Stomach (tissue), 9 donors: ENCODE data around the gene LBX2. TPM values are rescaled to one million over a fixed set of nuclear protein-coding genes. Genes with fewer than 3 reads are reported as not detected.
"Not testable (repeated sequence)": the region's sequence is repeated elsewhere in the genome, so short reads cannot be mapped to it uniquely, and the experiment has no call there.

Experiments used
- DNase-seq, 2 donors: peaks; one replicate each; pipeline versions ENCODE4 v3.0.0 to v3.0.0-alpha.2; 2013 to 2019
- H3K27ac ChIP-seq, 5 donors: fragments of 200-600 bp in 4 of 5; sonication (generic) in 4 of 5; one replicate each; pipeline ENCODE4 v1.5.1; 2013 to 2019; ENCODE audit warnings: mild to moderate bottlenecking in 1 of 5, moderate library complexity in 1 of 5
- H3K27me3 ChIP-seq, 3 donors: fragments of 200-600 bp; sonication (generic); one replicate each; pipeline ENCODE4 v1.5.1; 2017 to 2019; ENCODE audit warnings: mixed run types in 1 of 3
- H3K36me3 ChIP-seq, 4 donors: fragments of 200-600 bp; sonication (generic); 1 replicate in 3 of 4; 2 replicates in 1 of 4; pipeline ENCODE4 v1.5.1; 2016 to 2019
- H3K4me1 ChIP-seq, 4 donors: fragments of 200-600 bp; sonication (generic); one replicate each; pipeline ENCODE4 v1.5.1; 2016 to 2019
- H3K4me3 ChIP-seq, 4 donors: fragments of 200-600 bp; sonication (generic) in 3 of 4; one replicate each; pipeline ENCODE4 v1.5.1; 2016 to 2019; ENCODE audit warnings: mild to moderate bottlenecking in 1 of 4
- H3K9me3 ChIP-seq, 4 donors: fragments of 200-600 bp; sonication (generic); one replicate each; pipeline ENCODE4 v1.5.1; 2016 to 2019
- CTCF ChIP-seq, 7 experiments: fragments of 450-650 bp in 4 of 7; fragments of 200-600 bp in 3 of 7; sonication (generic) in 3 of 7; IDR thresholded peaks; one replicate each; pipeline ENCODE4 v1.5.1; 2016 to 2019; ENCODE audit warnings: antibody characterized with exemption in 7 of 7, control low read depth in 2 of 7, mild to moderate bottlenecking in 1 of 7
- EP300 ChIP-seq: sonication (generic); formaldehyde crosslinking; IDR thresholded peaks from one replicate; pipeline ENCODE4 v1.6.1; 2017; ENCODE audit warnings: antibody characterized with exemption
- POLR2A ChIP-seq, 4 donors: fragments of 450-650 bp; IDR thresholded peaks; one replicate each; pipeline ENCODE4 v1.6.1; 2016; ENCODE audit warnings: antibody characterized with exemption in 4 of 4, control low read depth in 2 of 4, mild to moderate bottlenecking in 1 of 4, moderate library complexity in 1 of 4
- POLR2AphosphoS5 ChIP-seq, 3 donors: sonication (generic); formaldehyde crosslinking; IDR thresholded peaks; one replicate each; pipeline ENCODE4 v1.6.1; 2016; ENCODE audit warnings: antibody characterized with exemption in 3 of 3
- WGBS, 5 donors: extraction: QIAGEN DNeasy Blood & Tissue Kit in 3 of 5; methylation state at CpG; one replicate each; pipeline versions ENCODE4 v1.1.5 to v1.1.7; 2013 to 2018; 5-methylcytosine and 5-hydroxymethylcytosine counted together
- intact Hi-C: fragments of 100-400 bp; cut with DNase I; formaldehyde crosslinking; loops from one replicate; pipeline ENCODE4 v1.15.1; 2023; ENCODE audit warnings: low total_unique reads
- polyA plus RNA-seq, 3 donors: library from polyadenylated mRNA; stranded (reverse); fragments of 200-250 nt; gene quantifications; one replicate each; pipeline ENCODE4 v1.2.3, GENCODE V29; 2013
- total RNA-seq, 5 donors: library from RNA; depleted of rRNA; stranded (reverse); fragments of >200 nt; gene quantifications; one replicate each; pipeline versions ENCODE4 v1.1.0 to v1.2.3, GENCODE V29; 2014 to 2016
- donor health status: healthy with polysubstance abuse.
- donor health status: Bipolar disorder and iron deficiency.
- donor health status: healthy.

The LBX2 gene
- total and polyA plus RNA-seq, 8 donors: 1.1 to 2.6 (median 1.2) TPM; not detected in 3

GRCh38 chr2:74491648-74492544 is 7.5 kb downstream of the LBX2 start:
- H3K27ac ChIP-seq: no peak overlapping the region
- H3K9me3 ChIP-seq: no peaks in the 10 kb centered on the region
- DNase-seq: no peak
- WGBS, 5 donors: 87 to 92% (median 90%) methylated on average over 12 of the region's 12 CpGs
- H3K4me3 ChIP-seq: no peak overlapping the region
- TF ChIP-seq EP300 (no peak), CTCF (IDR thresholded peaks at IDR 0.05) (no peak), POLR2AphosphoS5 (IDR thresholded peaks at IDR 0.05) (no peak), POLR2A (IDR thresholded peaks at IDR 0.05) (no peak)
- no peaks in the 10 kb centered on the region for H3K4me1 ChIP-seq
- intact Hi-C loops: no loop called here
- peaks cover 0 to 3% (median 0%) of the 10 kb centered on the region in 3 donors for H3K27me3 ChIP-seq
- H3K36me3 ChIP-seq: peaks cover 43 to 77% (median 74%) of the 10 kb centered on the region in 4 donors

GRCh38 chr2:74489906-74490305 is 9.5 kb downstream of the LBX2 start:
- 92 to 97% (median 95%) methylated on average over 7 to 9 of the region's 9 CpGs for WGBS, 5 donors
- Histone ChIP-seq H3K27ac (no peak overlapping the region), H3K4me1 (peaks cover 0 to 11% (median 2%) of the 10 kb centered on the region in 4 donors), H3K27me3 (no peaks in the 10 kb centered on the region), H3K4me3 (no peak overlapping the region), H3K9me3 (no peaks in the 10 kb centered on the region), H3K36me3 (peaks cover 49 to 97% (median 93%) of the 10 kb centered on the region in 4 donors)
- intact Hi-C loops: no loop called here
- no peak for TF ChIP-seq POLR2A (IDR thresholded peaks at IDR 0.05)
- no peak for TF ChIP-seq POLR2AphosphoS5 (IDR thresholded peaks at IDR 0.05)
- TF ChIP-seq CTCF (IDR thresholded peaks at IDR 0.05): no peak
- TF ChIP-seq EP300: no peak
- no peak for DNase-seq

- no peak for DNase-seq
- intact Hi-C loops: no loop called here
- Histone ChIP-seq H3K4me3 (no peak overlapping the region), H3K36me3 (peaks cover 47 to 91% (median 86%) of the 10 kb centered on the region in 4 donors), H3K4me1 (peaks cover under 1 to 18% (median 8%) of the 10 kb centered on the region in 4 donors), H3K27me3 (no peaks in the 10 kb centered on the region), H3K9me3 (no peaks in the 10 kb centered on the region), H3K27ac (no peak overlapping the region)
- TF ChIP-seq CTCF (IDR thresholded peaks at IDR 0.05): no peak
- TF ChIP-seq POLR2A (IDR thresholded peaks at IDR 0.05): no peak
- TF ChIP-seq POLR2AphosphoS5 (IDR thresholded peaks at IDR 0.05): no peak
- no peak for TF ChIP-seq EP300
- WGBS, 5 donors: 87 to 94% (median 93%) methylated on average over 9 of the region's 9 CpGs
Measured at GRCh38 chr2:74488643-74489481, 10.5 kb downstream of the LBX2 start.

GRCh38 chr2:74486141-74486540 is 13.3 kb downstream of the LBX2 start:
- DNase-seq: no peak
- TF ChIP-seq POLR2AphosphoS5 (IDR thresholded peaks at IDR 0.05) (no peak), CTCF (IDR thresholded peaks at IDR 0.05) (no peak), EP300 (no peak), POLR2A (IDR thresholded peaks at IDR 0.05) (no peak)
- no peaks in the 10 kb centered on the region for H3K9me3 ChIP-seq
- no peaks in the 10 kb centered on the region for H3K27me3 ChIP-seq
- intact Hi-C loops: no loop called here
- peaks cover 16 to 36% (median 27%) of the 10 kb centered on the region in 4 donors for H3K4me1 ChIP-seq
- H3K27ac ChIP-seq: no peak overlapping the region
- peaks cover 20 to 65% (median 60%) of the 10 kb centered on the region in 4 donors for H3K36me3 ChIP-seq
- WGBS, 5 donors: 70 to 92% (median 75%) methylated on average over 2 of the region's 2 CpGs
- H3K4me3 ChIP-seq: no peak overlapping the region

- DNase-seq, H3K9me3 ChIP-seq, H3K27me3 ChIP-seq: not testable (repeated sequence)
- H3K4me3 ChIP-seq: peak overlapping the region; percentile 76 to 98 (median 92)
- intact Hi-C loops: loop anchor here (5.0 kb wide), 1 partner anchor 104 kb away; no protein-coding TSS in a partner anchor
- peaks cover 20 to 49% (median 41%) of the 10 kb centered on the region in 4 donors for H3K4me1 ChIP-seq
- WGBS, 5 donors: 75 to 80% (median 77%) methylated on average over 19 of the region's 19 CpGs
- H3K36me3 ChIP-seq: peaks cover 9 to 63% (median 57%) of the 10 kb centered on the region in 4 donors
- H3K27ac ChIP-seq: peak overlapping the region in 4 of 5 donors; percentile 91 to 94 (median 92)
Measured at GRCh38 chr2:74483675-74484164, 15.7 kb downstream of the LBX2 start.
